Forelimb muscle (tissue), 1 donor: ENCODE results near the gene INTS7. TPM values are rescaled to one million over a fixed set of nuclear protein-coding genes. Genes with fewer than 3 reads are reported as not detected.

Experiments
- DNase-seq: peaks from one replicate; pipeline ENCODE4 v3.0.0-alpha.2; 2013; ENCODE audit warnings: low read depth
- polyA plus RNA-seq: library from polyadenylated mRNA; unstranded; fragments of 120-200 nt; gene quantifications from one replicate; pipeline ENCODE4 v1.2.1, GENCODE V29; 2013; ENCODE audit not compliant: insufficient read length

The INTS7 gene
- polyA plus RNA-seq, 1 donor, result 13.5 TPM

DNA sequence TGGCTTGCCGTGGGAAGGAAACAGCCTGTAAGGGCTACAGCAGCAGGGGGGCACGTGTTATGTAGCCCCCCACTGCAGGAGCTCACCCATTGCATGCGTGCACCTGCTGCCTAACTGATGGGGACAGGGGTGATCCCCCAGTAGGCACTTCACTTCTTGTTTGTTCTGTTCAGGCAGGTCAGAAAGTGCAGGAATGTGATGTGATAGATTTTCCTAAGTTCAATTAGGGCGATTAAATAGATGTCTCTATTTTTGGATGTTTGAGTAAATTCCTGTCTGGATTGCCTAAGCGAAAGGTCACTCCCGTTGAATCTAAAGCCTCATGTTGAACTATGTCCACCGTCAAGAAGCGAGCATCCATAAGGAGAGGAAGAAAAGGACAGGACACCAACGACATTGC, 126.0 kb downstream of the INTS7 start:
- no peak for DNase-seq

DNA sequence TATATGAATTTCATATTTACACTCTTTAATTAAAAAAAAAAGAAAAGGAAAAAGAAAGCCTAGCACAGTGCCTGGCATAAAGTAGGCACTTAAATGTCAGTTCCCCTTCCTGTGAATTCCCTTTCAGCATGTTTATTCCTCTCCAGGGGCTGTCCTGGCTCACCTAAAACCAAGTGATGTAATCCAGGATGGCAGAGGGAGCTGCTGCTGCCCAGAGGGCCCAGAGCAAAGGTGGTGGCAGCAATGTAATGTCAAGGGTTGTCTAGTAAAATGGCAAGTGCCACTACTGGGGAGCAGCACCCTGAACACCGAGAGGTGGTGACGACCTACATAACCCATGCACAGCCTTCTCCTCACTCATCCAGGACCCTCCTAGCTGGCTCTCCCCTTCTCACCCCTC, 126.4 kb downstream of the INTS7 start:
- DNase-seq, result no peak

DNA sequence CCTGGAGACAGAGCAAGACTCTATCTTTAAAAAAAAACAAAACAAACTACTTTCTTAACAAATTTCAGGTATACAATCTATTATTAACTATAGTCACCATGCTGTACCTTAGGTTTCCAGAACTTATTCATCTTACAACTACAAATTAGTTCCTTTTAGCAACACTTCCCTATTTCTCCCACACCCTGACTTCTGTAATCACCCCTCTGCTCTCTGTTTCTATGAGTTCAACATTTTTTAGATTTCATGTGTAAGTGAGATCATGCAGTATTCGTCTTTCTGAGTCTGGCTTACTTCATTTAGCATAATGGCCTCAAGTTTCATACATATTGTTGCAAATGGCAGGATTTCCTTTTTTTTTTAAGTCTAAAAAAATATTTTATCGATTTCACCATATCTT, 126.9 kb downstream of the INTS7 start:
- DNase-seq, result no peak

DNA sequence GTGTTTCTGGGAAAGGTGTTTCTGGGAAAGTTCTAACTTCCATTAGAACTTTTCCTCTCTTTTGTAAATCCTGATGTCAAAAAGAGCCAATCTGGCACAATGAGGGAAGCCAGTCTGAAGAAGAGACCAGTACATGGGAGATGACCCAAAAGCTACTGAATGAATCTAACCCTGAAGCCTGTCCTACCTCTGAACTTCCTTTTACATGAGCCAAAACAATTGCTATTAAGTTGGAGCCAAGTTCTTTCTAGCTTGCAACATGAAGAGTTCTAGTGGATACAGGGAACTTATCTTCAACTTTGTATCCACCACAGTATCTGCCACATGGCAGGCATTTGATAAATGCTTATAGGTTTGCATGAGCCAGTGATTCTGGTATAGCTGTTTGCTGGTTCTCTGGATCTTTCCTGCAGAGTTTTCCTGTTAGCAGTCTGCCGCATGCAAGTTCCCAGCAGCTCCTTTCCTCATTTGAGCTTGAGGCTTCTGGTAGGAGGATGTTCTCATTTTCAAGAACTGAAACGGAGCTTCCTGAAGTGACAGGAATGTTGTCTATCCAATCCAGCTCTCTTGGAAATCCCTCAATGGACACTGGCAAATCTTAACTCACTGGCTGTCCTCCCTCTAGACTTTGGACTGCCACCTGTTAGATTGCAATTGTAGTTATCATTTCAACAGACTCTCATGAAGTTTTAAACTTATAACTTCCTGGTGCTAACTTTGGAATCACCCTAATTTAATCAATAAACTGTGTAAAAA, 131.7 kb downstream of the INTS7 start:
- DNase-seq, result no peak

DNA sequence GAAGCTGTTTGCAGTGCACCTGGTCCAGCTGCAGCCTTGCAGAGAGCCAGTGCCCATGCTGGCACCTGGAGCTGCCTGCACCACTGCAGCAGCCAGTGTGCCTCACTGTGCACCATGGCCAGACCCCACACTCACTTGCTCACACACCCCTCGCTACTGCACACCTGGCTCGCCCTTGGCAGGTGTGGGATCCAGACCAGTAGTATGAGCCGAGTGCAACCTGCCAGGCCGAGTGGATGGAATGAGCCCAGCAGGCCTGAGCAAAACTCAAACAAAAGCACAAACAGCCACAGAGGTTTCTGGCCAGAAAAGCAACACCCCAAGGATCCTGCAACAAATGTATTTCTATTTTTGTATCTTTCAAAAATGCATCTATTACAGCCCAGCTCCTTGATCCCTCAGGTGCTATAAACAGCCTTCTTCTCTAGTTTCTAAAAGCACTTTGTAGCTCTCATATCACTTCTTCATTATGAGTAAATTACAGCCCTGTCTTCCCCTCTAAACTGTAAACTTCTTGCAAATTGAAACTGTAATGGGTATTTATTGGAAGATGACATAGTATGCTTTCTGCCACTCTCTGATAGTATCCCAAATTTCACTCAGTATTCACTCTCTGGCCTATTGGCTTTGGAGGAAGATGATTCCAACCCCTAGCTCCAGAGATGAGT, 132.6 kb downstream of the INTS7 start:
- DNase-seq, result no peak

DNA sequence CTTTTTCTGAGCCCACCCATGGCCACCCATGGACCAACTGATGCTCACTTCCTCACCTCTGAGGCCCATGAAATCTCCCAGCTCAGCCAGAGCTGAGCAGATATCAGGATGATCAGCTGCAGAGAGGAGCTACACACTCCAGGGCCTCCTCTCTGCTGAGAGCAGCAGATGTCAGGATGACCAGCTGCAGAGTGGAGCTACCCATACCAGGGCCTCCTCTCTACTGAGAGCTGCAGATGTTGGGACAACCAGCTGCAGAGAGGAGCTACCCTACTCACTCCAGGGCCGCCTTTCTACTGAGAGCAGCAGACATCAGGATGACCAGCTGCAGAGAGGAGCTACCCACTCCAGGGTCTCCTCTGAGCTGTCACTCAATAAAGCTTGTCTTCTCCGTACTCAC, 133.4 kb downstream of the INTS7 start:
- no peak for DNase-seq

DNA sequence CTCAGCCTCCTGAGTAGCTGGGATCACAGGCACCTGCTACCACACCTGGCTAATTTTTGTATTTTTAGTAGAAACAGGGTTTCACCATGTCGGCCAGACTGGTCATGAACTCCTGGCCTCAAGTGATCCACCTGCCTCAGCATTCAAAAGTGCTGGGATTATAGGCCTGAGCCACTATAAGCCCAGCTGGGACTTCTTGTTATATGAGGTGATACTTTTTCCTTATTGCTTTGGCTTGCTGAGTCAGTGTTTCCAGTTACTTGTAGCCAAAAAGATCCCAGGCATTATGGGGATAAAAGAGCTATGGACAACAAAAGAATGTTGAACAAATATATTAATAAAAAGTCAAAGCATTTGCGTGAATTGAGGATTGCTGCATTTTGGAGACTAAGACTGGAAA, 134.9 kb downstream of the INTS7 start:
- DNase-seq, result no peak

DNA sequence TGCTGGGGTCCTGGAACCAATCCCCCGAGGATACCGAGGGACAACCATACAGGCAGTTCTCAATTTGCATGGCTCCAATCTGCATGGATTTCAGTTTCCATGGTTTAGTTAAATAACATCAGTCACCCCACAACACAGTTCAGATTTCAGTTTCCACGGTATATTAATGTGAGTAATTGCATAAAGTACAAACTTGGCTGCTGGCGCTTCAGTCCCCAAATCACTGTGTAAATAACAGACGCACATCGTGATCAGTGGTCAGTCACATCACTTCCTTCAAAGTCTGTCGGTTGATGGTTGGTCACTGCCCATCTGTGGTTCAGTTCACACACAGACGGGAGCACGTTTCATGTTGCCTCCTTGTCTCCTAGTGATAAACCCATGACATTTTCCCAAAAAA, 138.4 kb downstream of the INTS7 start:
- DNase-seq, result no peak

DNA sequence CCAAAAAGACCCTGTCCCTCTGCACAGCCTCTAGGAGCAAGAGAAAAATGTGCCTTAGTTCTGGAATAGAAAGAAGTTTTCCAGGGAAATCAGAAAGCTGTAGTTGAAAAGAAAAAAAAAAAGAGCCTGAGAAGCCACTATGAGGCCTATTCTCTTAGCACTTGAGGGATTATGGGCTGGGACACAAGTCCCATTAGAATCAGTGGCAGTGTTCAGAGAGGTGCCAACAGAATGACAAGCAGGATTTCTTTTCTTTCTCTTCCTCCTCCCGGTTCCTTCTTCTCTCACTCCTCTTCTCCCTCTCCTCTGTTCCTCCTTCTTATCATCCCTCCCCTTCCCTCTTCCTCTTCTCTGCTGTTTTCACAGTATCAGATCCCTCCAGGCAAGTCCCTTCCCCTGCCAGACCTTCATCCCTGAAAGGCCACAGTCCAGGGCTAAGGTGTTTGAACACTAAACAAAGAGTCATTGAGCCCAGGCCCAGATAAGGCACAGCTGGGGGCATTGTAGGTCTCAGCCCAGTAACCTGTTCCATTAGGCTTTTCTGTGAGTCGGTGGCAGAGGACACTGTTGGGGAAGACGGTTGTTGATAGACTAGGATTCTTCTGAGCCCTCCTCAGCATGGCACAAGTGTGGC, 140.1 kb downstream of the INTS7 start:
- DNase-seq, result no peak

DNA sequence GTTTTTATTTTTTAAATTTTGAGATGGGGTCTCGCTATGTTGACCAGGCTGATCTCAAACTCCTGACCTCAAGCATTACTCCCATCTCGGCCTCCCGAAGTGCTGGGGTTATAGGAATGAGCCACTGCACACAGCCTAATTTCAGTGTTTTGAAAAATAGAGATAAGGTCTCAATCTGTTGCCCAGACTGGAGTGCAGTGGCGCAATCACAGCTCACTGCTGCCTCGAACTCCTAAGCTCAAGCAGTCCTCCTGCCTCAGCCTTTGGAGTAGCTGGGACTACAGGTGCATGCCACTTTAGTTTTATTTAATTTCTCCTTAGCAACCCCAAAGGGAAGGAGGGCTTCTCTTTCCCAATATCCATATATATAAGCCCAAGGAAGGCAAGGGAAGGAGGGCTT, 141.0 kb downstream of the INTS7 start:
- DNase-seq, result no peak

DNA sequence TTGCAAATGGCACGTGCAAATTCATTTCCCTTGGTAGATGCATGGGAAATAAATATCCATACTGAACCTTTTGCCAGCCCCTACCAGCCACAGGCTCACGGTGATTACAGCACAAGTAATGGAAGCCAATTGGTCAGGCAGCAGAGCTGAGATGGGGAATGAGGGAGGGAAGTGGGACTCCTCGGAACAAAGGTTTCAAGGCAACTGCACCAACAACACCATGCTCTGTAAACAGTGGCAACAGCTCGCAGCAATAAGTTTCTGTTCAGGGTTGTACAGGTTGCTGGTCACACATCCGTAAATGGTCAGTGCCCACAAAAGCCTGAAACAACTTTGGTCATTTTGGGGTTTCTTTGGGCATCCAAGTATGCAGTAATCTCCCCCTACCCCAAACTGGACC, 142.1 kb downstream of the INTS7 start:
- no peak for DNase-seq

DNA sequence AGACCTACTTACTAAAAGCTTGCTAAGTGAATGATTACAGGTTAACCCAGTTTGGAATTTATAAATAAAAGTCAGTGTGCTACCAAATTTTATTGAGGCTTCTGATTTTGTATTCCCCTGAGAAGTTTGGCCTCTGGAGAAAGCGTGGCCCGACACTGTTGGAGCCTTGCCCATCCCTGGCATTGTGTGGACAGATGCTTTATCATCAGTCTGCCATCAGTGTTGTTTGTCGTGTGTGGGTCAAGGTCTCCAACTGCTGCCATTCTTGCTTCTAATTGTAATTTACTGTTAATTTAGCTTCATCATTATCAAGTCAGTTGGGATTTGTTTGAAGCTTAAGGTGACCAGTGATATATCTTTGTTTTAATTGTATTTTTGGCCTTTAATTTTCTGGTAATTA, 142.8 kb downstream of the INTS7 start:
- no peak for DNase-seq

DNA sequence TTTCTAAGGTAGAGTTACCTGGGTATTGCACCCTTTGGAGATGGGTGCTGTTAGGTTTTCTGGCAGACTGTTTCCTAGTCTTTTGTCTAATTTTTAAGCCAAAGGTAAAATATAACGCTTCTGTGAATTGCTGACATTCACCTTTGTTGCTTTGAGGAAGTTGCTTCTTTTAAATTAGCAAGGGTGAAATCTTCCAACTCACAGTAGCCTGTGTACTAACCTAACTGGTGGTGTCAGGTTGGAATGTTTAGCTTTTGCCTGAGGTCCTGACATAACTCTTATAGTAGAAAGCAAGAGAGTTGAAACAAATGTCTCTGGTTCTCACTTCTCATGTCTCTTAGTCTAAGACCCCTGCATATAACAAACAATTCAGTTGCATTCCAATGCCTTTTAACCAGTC, 143.6 kb downstream of the INTS7 start:
- DNase-seq, result no peak

Other genes starting within 250 kb of the INTS7 start
- gene LPGAT1, start 204.8 kb downstream of the INTS7 start, polyA plus RNA-seq, result 16.3 TPM
- 7.6 TPM for gene DTL, start 191 bp upstream of the INTS7 start, polyA plus RNA-seq
- gene PPP2R5A, start 249.9 kb upstream of the INTS7 start, polyA plus RNA-seq, result 27.7 TPM